ENCODE results near the gene SLC25A29.
"Not testable (repeated sequence)": the region's sequence is repeated elsewhere in the genome, so short reads cannot be mapped to it uniquely, and the experiment has no call there.

SLC25A29 gene

GRCh38 chr14:100345711-100346110 lies 39.5 kb upstream of the SLC25A29 start:
- TF ChIP-seq CTCF (IDR thresholded peaks at IDR 0.05; ENCODE audit: low read depth, low read length, missing control alignments), result no peak
- DNase-seq (ENCODE audit: low read depth), result no peak
- no peak overlapping the region for H3K4me3 ChIP-seq (ENCODE audit: low read depth, low read length)

GRCh38 chr14:100344657-100345056 lies 38.4 kb upstream of the SLC25A29 start:
- not testable (repeated sequence) for DNase-seq (ENCODE audit: low read depth)

GRCh38 chr14:100342826-100343225 lies 36.6 kb upstream of the SLC25A29 start:
- not testable (repeated sequence) for H3K4me3 ChIP-seq (ENCODE audit: low read depth, low read length); DNase-seq (ENCODE audit: low read depth)

More at GRCh38 chr14:100344657-100345056, 38.4 kb upstream of the SLC25A29 start:
- H3K4me3 ChIP-seq (ENCODE audit: low read depth, low read length), result not testable (repeated sequence)

GRCh38 chr14:100342195-100342594 lies 36.0 kb upstream of the SLC25A29 start:
- no peak for TF ChIP-seq CTCF (IDR thresholded peaks at IDR 0.05; ENCODE audit: low read depth, low read length, missing control alignments)
- no peak for DNase-seq (ENCODE audit: low read depth)
- no peak overlapping the region for H3K4me3 ChIP-seq (ENCODE audit: low read depth, low read length)

GRCh38 chr14:100341301-100342031 lies 35.2 kb upstream of the SLC25A29 start:
- no peak for DNase-seq (ENCODE audit: low read depth)
- TF ChIP-seq CTCF (IDR thresholded peaks at IDR 0.05; ENCODE audit: low read depth, low read length, missing control alignments), result no peak
- no peak overlapping the region for H3K4me3 ChIP-seq (ENCODE audit: low read depth, low read length)

GRCh38 chr14:100340423-100340813 lies 34.2 kb upstream of the SLC25A29 start:
- H3K4me3 ChIP-seq (ENCODE audit: low read depth, low read length), result no peak overlapping the region
- no peak for DNase-seq (ENCODE audit: low read depth)
- no peak for TF ChIP-seq CTCF (IDR thresholded peaks at IDR 0.05; ENCODE audit: low read depth, low read length, missing control alignments)

- no peak for TF ChIP-seq CTCF (IDR thresholded peaks at IDR 0.05; ENCODE audit: low read depth, low read length, missing control alignments)
- DNase-seq (ENCODE audit: low read depth), result no peak
- no peak overlapping the region for H3K4me3 ChIP-seq (ENCODE audit: low read depth, low read length)
These were observed 33.6 kb upstream of the SLC25A29 start for GRCh38 chr14:100339766-100340422.
